BLaER1 treated with 17β-estradiol and CSF1 and Interleukin-3, amounts not matched to agents 10 nM and 100 nM (cell line): ENCODE measurements around the gene RABL6.

ENCODE experiments used
- H3K27ac ChIP-seq, 11 experiments: shearing (Covaris generic); formaldehyde crosslinking; 2 replicates each; pipeline ENCODE4 v1.8.1; 2022
- H3K27me3 ChIP-seq, 11 experiments: shearing (Covaris generic); formaldehyde crosslinking; 2 replicates each; pipeline ENCODE4 v1.8.1; 2022
- H3K36me3 ChIP-seq, 11 experiments: shearing (Covaris generic); formaldehyde crosslinking; 2 replicates each; pipeline ENCODE4 v1.8.1; 2022
- H3K4me1 ChIP-seq, 10 experiments: shearing (Covaris generic); formaldehyde crosslinking; 2 replicates each; pipeline ENCODE4 v1.8.1; 2022
- H3K4me2 ChIP-seq, 11 experiments: shearing (Covaris generic); formaldehyde crosslinking; 2 replicates each; pipeline ENCODE4 v1.8.1; 2022
- H3K4me3 ChIP-seq, 10 experiments: shearing (Covaris generic); formaldehyde crosslinking; 2 replicates each; pipeline ENCODE4 v1.8.1; 2022
- H3K9ac ChIP-seq, 11 experiments: shearing (Covaris generic); formaldehyde crosslinking; 2 replicates each; pipeline ENCODE4 v1.8.1; 2022
- H3K9me3 ChIP-seq, 11 experiments: shearing (Covaris generic); formaldehyde crosslinking; replicated peaks in 1 of 11; 2 replicates each; pipeline ENCODE4 v1.8.1; 2022
- H4K20me1 ChIP-seq, 11 experiments: shearing (Covaris generic); formaldehyde crosslinking; 2 replicates each; pipeline ENCODE4 v1.8.1; 2022
- Cebpa-rat ChIP-seq, 11 experiments: shearing (Covaris generic); IDR thresholded peaks; 2 replicates each; pipeline ENCODE4 v1.8.1; 2022

Gene RABL6

DNA sequence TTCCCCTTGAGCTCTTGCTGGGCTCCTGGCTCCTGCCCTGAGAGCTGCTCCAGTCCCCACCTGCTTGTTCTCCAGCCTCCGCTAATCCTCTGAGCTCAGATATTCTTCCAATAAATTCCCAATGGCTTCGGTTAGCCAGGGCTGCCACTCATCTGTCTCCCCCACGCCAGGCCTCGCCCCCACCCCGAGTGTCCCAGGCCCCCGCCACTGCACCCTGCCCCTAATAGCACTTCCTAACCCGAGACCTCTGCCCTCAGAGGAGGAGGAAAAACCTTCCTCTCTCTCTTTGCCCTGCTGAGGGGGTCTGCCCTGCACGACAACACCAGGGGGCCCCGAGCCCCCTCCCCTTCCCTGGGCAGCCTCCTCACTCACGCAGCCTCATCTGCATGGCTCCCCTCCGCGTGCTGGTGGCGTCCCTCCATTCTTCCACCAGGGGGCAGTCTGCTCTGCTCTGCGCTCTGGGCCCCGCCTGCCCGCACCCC, 38.0 kb upstream of the RABL6 start:
- peaks cover 29 to 54% (median 49%) of the 10 kb centered on the region in 10 experiments for H3K4me1 ChIP-seq
- H3K4me3 ChIP-seq, result no peak overlapping the region
- TF ChIP-seq Cebpa-rat (IDR thresholded peaks at IDR 0.05), result no peak
- peaks cover 0 to 13% (median 0%) of the 10 kb centered on the region in 11 experiments; a peak in 5 of 22 replicates for H3K27me3 ChIP-seq
- H4K20me1 ChIP-seq, result no peaks in the 10 kb centered on the region
- no peak overlapping the region for H3K9ac ChIP-seq
- H3K4me2 ChIP-seq, result peak overlapping the region in 5 of 11 experiments; percentile 24 to 50 (median 42); a peak in 9 of 22 replicates
- no peak overlapping the region; a peak in 1 of 22 replicates for H3K27ac ChIP-seq
- peaks cover 7 to 14% (median 9%) of the 10 kb centered on the region in 11 experiments for H3K9me3 ChIP-seq
- no peaks in the 10 kb centered on the region for H3K36me3 ChIP-seq

- no peak for TF ChIP-seq Cebpa-rat (IDR thresholded peaks at IDR 0.05)
- H3K36me3 ChIP-seq, result no peaks in the 10 kb centered on the region
- H3K27me3 ChIP-seq, result peaks cover 0 to 13% (median 0%) of the 10 kb centered on the region in 11 experiments; a peak in 5 of 22 replicates
- H3K27ac ChIP-seq, result no peak overlapping the region
- no peaks in the 10 kb centered on the region for H4K20me1 ChIP-seq
- H3K4me1 ChIP-seq, result peaks cover 24 to 43% (median 39%) of the 10 kb centered on the region in 10 experiments
- H3K4me2 ChIP-seq, result no peak overlapping the region
- no peak overlapping the region for H3K4me3 ChIP-seq
- peaks cover 7 to 14% (median 9%) of the 10 kb centered on the region in 11 experiments for H3K9me3 ChIP-seq
- H3K9ac ChIP-seq, result no peak overlapping the region
Measured at GRCh38 chr9:136771907-136772415, 35.8 kb upstream of the RABL6 start.

DNA sequence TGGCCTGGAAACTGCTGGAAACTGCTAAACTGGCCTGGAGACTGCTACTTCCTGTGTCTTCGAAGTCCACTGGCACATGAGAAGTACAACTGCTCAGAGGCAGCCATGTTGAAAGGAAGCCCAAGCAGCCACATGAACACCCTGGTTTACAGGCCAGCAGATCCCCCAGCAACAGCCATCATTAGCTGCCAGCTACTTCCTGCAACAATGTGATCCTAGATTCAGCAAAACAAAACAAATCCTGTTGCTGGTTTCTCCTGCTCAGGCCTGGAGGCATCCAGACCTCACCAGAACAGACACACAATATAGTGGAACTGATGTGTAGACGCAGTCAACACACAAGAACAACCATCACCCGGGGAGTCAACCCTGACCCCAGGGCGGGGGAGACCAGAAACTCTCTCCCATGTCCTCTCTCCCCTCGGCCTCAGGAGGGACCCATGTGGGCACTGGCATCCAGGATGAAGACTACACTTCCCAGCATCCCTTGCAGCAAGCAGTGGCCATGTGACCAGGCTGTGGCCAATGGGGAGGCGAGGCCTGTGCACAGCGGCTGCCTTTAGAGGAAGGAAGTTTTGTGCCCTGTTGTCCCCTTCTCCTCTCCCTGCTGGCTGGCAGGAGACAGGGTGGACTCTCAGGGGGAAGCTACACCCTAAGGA, 34.2 kb upstream of the RABL6 start:
- H3K4me2 ChIP-seq, result peak overlapping the region; percentile 27 to 65 (median 54); a peak in 21 of 22 replicates

DNA sequence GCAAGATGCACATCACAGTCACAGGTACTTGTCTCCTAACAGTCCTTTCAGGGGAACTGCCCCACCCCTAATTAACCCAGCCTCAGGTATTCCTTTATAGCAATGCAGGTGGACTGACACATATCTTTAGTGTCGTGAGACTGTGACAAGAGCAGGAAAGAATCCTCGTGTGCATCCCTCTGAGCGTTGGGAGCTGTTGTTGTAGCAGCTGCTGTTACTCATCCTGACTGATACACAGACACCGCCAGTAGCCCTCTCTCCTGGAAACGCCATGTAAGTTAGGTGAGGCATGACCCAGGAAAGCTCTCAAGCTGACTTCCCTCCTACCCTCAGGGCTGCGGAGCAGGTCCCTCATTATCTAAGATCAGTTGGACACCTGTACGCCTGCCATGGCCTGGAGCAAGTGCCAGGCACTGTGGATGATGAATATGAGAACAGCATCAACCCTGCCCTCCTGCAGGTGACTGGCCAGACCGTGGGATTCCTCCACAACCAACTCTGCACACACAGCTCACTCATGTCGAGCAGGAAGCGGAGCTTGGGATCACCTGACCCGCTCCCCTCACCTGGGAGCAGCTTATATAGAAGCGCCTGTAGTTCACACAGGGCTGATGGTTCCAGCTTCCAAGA, 33.2 kb upstream of the RABL6 start:
- H3K9ac ChIP-seq, result no peak overlapping the region
- no peaks in the 10 kb centered on the region for H4K20me1 ChIP-seq
- no peak for TF ChIP-seq Cebpa-rat (IDR thresholded peaks at IDR 0.05)
- peak overlapping the region in 6 of 11 experiments; percentile 19 to 70 (median 66); a peak in 8 of 22 replicates for H3K27ac ChIP-seq
- H3K4me1 ChIP-seq, result peaks cover 17 to 35% (median 29%) of the 10 kb centered on the region in 10 experiments
- peak overlapping the region; percentile 27 to 65 (median 54); a peak in 15 of 22 replicates for H3K4me2 ChIP-seq
- peaks cover 7 to 14% (median 9%) of the 10 kb centered on the region in 11 experiments for H3K9me3 ChIP-seq
- no peaks in the 10 kb centered on the region for H3K27me3 ChIP-seq
- no peak overlapping the region for H3K4me3 ChIP-seq
- H3K36me3 ChIP-seq, result no peaks in the 10 kb centered on the region

More for the DNA sequence above, 34.2 kb upstream of the RABL6 start:
- TF ChIP-seq Cebpa-rat (IDR thresholded peaks at IDR 0.05), result no peak
- Histone ChIP-seq H3K27ac (peak overlapping the region in 9 of 11 experiments; percentile 19 to 70 (median 65); a peak in 17 of 22 replicates), H3K9me3 (peaks cover 7 to 14% (median 9%) of the 10 kb centered on the region in 11 experiments), H3K4me1 (peaks cover 17 to 40% (median 32%) of the 10 kb centered on the region in 10 experiments), H3K4me3 (no peak overlapping the region), H3K9ac (peak overlapping the region in 5 of 11 experiments; percentile 12 to 55 (median 43); a peak in 8 of 22 replicates), H3K36me3 (no peaks in the 10 kb centered on the region), H3K27me3 (no peaks in the 10 kb centered on the region), H4K20me1 (no peaks in the 10 kb centered on the region)

GRCh38 chr9:136775191-136775590, 32.6 kb upstream of the RABL6 start:
- Histone ChIP-seq H3K9ac (no peak overlapping the region), H3K36me3 (no peaks in the 10 kb centered on the region), H3K4me3 (no peak overlapping the region), H3K9me3 (peaks cover 7 to 14% (median 9%) of the 10 kb centered on the region in 11 experiments), H3K4me2 (no peak overlapping the region), H3K4me1 (peaks cover 17 to 32% (median 25%) of the 10 kb centered on the region in 10 experiments), H4K20me1 (no peaks in the 10 kb centered on the region), H3K27ac (no peak overlapping the region), H3K27me3 (no peaks in the 10 kb centered on the region)
- TF ChIP-seq Cebpa-rat (IDR thresholded peaks at IDR 0.05), result no peak

- Histone ChIP-seq H3K4me3 (0 out of 20 replicates have a peak overlapping the region, but pooled peaks of 1 of the 10 experiments have one; percentile 17), H3K9ac (peak overlapping the region in 8 of 11 experiments; percentile 5 to 65 (median 42); a peak in 12 of 22 replicates), H3K4me2 (peak overlapping the region; percentile 23 to 78 (median 70)), H3K27me3 (no peaks in the 10 kb centered on the region), H4K20me1 (no peaks in the 10 kb centered on the region), H3K9me3 (peaks cover 7 to 14% (median 9%) of the 10 kb centered on the region in 11 experiments), H3K4me1 (peaks cover 17 to 32% (median 25%) of the 10 kb centered on the region in 10 experiments), H3K36me3 (no peaks in the 10 kb centered on the region), H3K27ac (peak overlapping the region in 8 of 11 experiments; percentile 33 to 67 (median 50); a peak in 13 of 22 replicates)
- TF ChIP-seq Cebpa-rat (IDR thresholded peaks at IDR 0.05), result no peak
Measured at GRCh38 chr9:136776947-136777346, 30.8 kb upstream of the RABL6 start.

GRCh38 chr9:136777359-136777758, 30.4 kb upstream of the RABL6 start:
- Histone ChIP-seq H3K4me2 (peak overlapping the region; percentile 23 to 78 (median 70)), H3K4me3 (0 out of 20 replicates have a peak overlapping the region, but pooled peaks of 1 of the 10 experiments have one; percentile 17)

DNA sequence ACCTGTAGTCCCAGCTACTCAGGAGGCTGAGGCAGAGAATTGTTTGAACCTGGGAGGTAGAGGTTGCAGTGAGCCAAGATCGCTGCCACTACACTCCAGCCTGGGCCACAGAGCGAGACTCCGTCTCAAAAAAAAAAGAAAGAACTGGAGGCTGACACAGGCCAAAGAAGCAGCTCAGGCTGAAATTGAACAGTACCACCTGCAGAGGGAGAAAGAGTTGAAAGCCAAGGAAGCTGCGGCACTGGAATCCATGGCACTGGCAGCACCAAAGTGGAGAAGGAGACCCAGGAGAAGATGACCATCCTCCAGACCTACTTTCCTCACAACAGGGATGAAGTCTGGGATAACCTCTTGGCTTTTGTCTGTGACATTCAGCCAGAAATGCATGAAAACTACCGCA, 27.9 kb upstream of the RABL6 start:
- no peaks in the 10 kb centered on the region for H3K36me3 ChIP-seq
- no peak for TF ChIP-seq Cebpa-rat (IDR thresholded peaks at IDR 0.05)
- H3K9me3 ChIP-seq, result no peaks in the 10 kb centered on the region
- H3K9ac ChIP-seq, result no peak overlapping the region
- H3K4me2 ChIP-seq, result no peak overlapping the region
- H4K20me1 ChIP-seq, result no peaks in the 10 kb centered on the region
- H3K4me3 ChIP-seq, result no peak overlapping the region
- no peak overlapping the region for H3K27ac ChIP-seq
- no peaks in the 10 kb centered on the region for H3K27me3 ChIP-seq
- H3K4me1 ChIP-seq, result peaks cover 21 to 33% (median 26%) of the 10 kb centered on the region in 10 experiments

More at GRCh38 chr9:136777359-136777758, 30.4 kb upstream of the RABL6 start:
- Histone ChIP-seq H3K9ac (peak overlapping the region in 8 of 11 experiments; percentile 5 to 65 (median 42); a peak in 14 of 22 replicates), H3K4me1 (peaks cover 17 to 32% (median 25%) of the 10 kb centered on the region in 10 experiments), H4K20me1 (no peaks in the 10 kb centered on the region), H3K27ac (peak overlapping the region in 8 of 11 experiments; percentile 33 to 67 (median 50); a peak in 14 of 22 replicates), H3K36me3 (no peaks in the 10 kb centered on the region), H3K9me3 (peaks cover 7 to 14% (median 9%) of the 10 kb centered on the region in 11 experiments), H3K27me3 (no peaks in the 10 kb centered on the region)
- no peak for TF ChIP-seq Cebpa-rat (IDR thresholded peaks at IDR 0.05)
